ENCODE data around the gene CCDC127. TPM values are rescaled to one million over a fixed set of nuclear protein-coding genes. Genes with fewer than 3 reads are reported as not detected.

Gene CCDC127
- total and polyA plus RNA-seq, 4 donors = 7.8 to 21.0 (median 12.7) TPM

DNA sequence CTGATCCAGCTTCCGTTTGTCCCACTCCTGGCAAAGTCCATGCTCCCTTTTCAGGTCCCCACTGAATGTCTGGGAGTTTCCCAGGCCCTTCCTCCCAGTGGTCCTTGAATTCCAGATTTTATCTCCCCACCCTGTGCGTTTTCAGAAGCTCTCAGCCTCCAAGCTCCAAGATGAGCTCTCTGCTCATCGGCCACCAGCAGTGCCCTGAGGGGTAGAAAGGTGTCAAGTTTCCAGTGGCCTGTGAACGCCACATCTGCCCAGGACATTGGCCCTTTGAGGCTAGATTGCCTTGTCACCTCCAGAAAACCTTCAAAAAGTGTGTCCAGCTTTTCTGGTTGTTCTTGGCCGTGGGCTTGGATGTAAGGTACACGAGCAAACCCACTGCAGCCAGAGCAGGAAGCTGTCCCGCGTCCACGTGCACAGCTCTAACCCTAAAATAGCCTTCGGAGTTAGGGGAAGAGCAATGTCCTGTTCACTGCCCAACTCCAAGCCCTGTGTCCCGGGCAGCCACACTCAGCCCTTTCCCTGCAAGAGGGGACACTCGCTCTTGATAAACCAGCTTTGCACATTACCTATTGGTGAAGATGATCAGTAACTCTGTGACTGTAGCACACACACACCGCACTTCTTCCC lies 37.6 kb downstream of the CCDC127 start:
- WGBS (ENCODE audit: insufficient coverage) = 87% methylated on average over 10 of the region's 13 CpGs
- no peaks in the 10 kb centered on the region for H3K27me3 ChIP-seq (ENCODE audit: control insufficient read depth, insufficient read depth, low read length)

DNA sequence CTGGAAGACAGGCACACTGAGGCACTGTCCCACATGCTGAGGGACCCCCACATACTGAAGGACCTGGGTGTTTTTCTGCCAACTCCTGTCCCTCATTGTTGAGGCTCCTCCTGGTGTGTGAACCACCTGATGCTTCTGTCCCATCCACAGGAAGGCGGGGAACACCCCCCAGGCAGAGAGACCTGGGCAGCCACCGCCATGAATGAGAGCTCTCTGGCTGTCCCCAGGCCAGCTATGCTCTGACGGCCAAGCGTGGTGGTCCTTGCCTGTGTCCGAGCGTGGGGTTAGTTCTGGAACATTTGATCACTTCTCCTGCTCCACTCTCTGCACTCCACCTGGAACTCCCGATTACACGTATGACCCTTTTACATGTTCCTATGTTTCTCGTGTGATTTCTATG lies 38.6 kb downstream of the CCDC127 start:
- no peaks in the 10 kb centered on the region for H3K9me3 ChIP-seq (ENCODE audit: control insufficient read depth, insufficient read depth, low read length)
- DNase-seq (ENCODE audit: low read depth in 4 of 6, low spot score in 6 of 6) = no peak
- H3K36me3 ChIP-seq (ENCODE audit: control insufficient read depth, insufficient read depth, low read length) = peaks cover 40% of the 10 kb centered on the region
- H3K4me3 ChIP-seq (ENCODE audit: low read depth, low read length) = no peak overlapping the region
- no peak overlapping the region for H3K27ac ChIP-seq (ENCODE audit: low read depth, low read length)
- no peaks in the 10 kb centered on the region for H3K27me3 ChIP-seq (ENCODE audit: control insufficient read depth, insufficient read depth, low read length)
- H3K4me1 ChIP-seq (ENCODE audit: control insufficient read depth, insufficient read depth, low read length) = no peaks in the 10 kb centered on the region
- WGBS (ENCODE audit: insufficient coverage) = 89% methylated on average over 9 of the region's 9 CpGs

More for the DNA sequence above, 37.6 kb downstream of the CCDC127 start:
- Histone ChIP-seq H3K36me3 (ENCODE audit: control insufficient read depth, insufficient read depth, low read length) (peaks cover 34% of the 10 kb centered on the region), H3K9me3 (ENCODE audit: control insufficient read depth, insufficient read depth, low read length) (no peaks in the 10 kb centered on the region), H3K4me1 (ENCODE audit: control insufficient read depth, insufficient read depth, low read length) (no peaks in the 10 kb centered on the region), H3K4me3 (ENCODE audit: low read depth, low read length) (no peak overlapping the region), H3K27ac (ENCODE audit: low read depth, low read length) (no peak overlapping the region)
- no peak for DNase-seq (ENCODE audit: low read depth in 4 of 6, low spot score in 6 of 6)

DNA sequence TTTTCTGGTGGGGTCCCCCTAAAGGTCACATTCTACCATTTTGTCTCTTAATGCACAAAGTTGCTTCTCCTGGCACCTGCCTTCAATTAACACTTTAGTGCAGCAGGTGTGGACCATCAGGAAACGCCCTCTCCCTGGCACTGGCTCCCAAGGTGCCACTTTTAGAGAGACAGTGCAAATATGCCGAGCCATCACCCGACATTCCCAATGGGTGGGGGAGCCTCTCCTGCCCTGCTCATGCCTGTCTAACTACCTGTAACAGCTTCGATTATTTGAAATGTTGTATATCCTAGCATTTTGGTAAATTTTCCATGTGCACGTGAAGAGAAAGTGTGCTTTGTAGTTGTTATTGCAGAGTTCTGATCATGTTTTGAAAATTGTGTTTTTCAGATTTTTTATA lies 39.8 kb downstream of the CCDC127 start:
- Histone ChIP-seq H3K4me3 (ENCODE audit: low read depth, low read length) (no peak overlapping the region), H3K36me3 (ENCODE audit: control insufficient read depth, insufficient read depth, low read length) (peaks cover 47% of the 10 kb centered on the region), H3K9me3 (ENCODE audit: control insufficient read depth, insufficient read depth, low read length) (no peaks in the 10 kb centered on the region), H3K27ac (ENCODE audit: low read depth, low read length) (no peak overlapping the region), H3K27me3 (ENCODE audit: control insufficient read depth, insufficient read depth, low read length) (no peaks in the 10 kb centered on the region), H3K4me1 (ENCODE audit: control insufficient read depth, insufficient read depth, low read length) (no peaks in the 10 kb centered on the region)
- no peak for DNase-seq (ENCODE audit: low read depth in 4 of 6, low spot score in 6 of 6)
- 89% methylated on average over 3 of the region's 5 CpGs for WGBS (ENCODE audit: insufficient coverage)

GRCh38 chr5:176296-176823 lies 41.6 kb downstream of the CCDC127 start:
- no peak for DNase-seq (ENCODE audit: low read depth in 4 of 6, low spot score in 6 of 6)
- Histone ChIP-seq H3K4me1 (ENCODE audit: control insufficient read depth, insufficient read depth, low read length) (peaks cover 2% of the 10 kb centered on the region), H3K27me3 (ENCODE audit: control insufficient read depth, insufficient read depth, low read length) (no peaks in the 10 kb centered on the region), H3K4me3 (ENCODE audit: low read depth, low read length) (no peak overlapping the region), H3K9me3 (ENCODE audit: control insufficient read depth, insufficient read depth, low read length) (no peaks in the 10 kb centered on the region), H3K27ac (ENCODE audit: low read depth, low read length) (no peak overlapping the region), H3K36me3 (ENCODE audit: control insufficient read depth, insufficient read depth, low read length) (peaks cover 49% of the 10 kb centered on the region)
- WGBS (ENCODE audit: insufficient coverage) = 92% methylated on average over 11 of the region's 11 CpGs

GRCh38 chr5:174876-175465 lies 43.0 kb downstream of the CCDC127 start:
- H3K27me3 ChIP-seq (ENCODE audit: control insufficient read depth, insufficient read depth, low read length) = no peaks in the 10 kb centered on the region
- no peak overlapping the region for H3K4me3 ChIP-seq (ENCODE audit: low read depth, low read length)
- H3K9me3 ChIP-seq (ENCODE audit: control insufficient read depth, insufficient read depth, low read length) = no peaks in the 10 kb centered on the region
- peaks cover 52% of the 10 kb centered on the region for H3K36me3 ChIP-seq (ENCODE audit: control insufficient read depth, insufficient read depth, low read length)
- peaks cover 12% of the 10 kb centered on the region for H3K4me1 ChIP-seq (ENCODE audit: control insufficient read depth, insufficient read depth, low read length)
- no peak for DNase-seq (ENCODE audit: low read depth in 4 of 6, low spot score in 6 of 6)
- H3K27ac ChIP-seq (ENCODE audit: low read depth, low read length) = no peak overlapping the region
- WGBS (ENCODE audit: insufficient coverage) = 90% methylated on average over 16 of the region's 16 CpGs

DNA sequence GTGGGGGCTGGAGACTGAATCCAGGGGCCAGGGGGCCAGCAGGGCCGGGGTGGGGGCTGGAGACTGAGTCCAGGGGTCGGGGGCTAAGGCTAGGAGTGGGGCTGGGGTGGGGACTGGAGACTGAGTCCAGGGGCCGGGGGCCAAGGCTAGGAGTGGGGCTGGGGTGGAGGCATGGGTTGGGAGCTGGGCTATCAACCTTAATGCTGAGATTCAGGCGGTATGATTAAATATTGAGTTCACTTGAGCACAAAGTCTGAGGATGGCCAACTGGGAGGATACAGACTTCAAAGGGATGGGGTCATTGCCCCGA lies 43.7 kb downstream of the CCDC127 start:
- no peak for DNase-seq (ENCODE audit: low read depth in 4 of 6, low spot score in 6 of 6)
- no peak overlapping the region for H3K4me3 ChIP-seq (ENCODE audit: low read depth, low read length)
- H3K27ac ChIP-seq (ENCODE audit: low read depth, low read length) = no peak overlapping the region
- no peaks in the 10 kb centered on the region for H3K27me3 ChIP-seq (ENCODE audit: control insufficient read depth, insufficient read depth, low read length)
- 97% methylated on average over 3 of the region's 5 CpGs for WGBS (ENCODE audit: insufficient coverage)
- no peaks in the 10 kb centered on the region for H3K9me3 ChIP-seq (ENCODE audit: control insufficient read depth, insufficient read depth, low read length)
- H3K36me3 ChIP-seq (ENCODE audit: control insufficient read depth, insufficient read depth, low read length) = peaks cover 54% of the 10 kb centered on the region
- peaks cover 19% of the 10 kb centered on the region for H3K4me1 ChIP-seq (ENCODE audit: control insufficient read depth, insufficient read depth, low read length)

DNA sequence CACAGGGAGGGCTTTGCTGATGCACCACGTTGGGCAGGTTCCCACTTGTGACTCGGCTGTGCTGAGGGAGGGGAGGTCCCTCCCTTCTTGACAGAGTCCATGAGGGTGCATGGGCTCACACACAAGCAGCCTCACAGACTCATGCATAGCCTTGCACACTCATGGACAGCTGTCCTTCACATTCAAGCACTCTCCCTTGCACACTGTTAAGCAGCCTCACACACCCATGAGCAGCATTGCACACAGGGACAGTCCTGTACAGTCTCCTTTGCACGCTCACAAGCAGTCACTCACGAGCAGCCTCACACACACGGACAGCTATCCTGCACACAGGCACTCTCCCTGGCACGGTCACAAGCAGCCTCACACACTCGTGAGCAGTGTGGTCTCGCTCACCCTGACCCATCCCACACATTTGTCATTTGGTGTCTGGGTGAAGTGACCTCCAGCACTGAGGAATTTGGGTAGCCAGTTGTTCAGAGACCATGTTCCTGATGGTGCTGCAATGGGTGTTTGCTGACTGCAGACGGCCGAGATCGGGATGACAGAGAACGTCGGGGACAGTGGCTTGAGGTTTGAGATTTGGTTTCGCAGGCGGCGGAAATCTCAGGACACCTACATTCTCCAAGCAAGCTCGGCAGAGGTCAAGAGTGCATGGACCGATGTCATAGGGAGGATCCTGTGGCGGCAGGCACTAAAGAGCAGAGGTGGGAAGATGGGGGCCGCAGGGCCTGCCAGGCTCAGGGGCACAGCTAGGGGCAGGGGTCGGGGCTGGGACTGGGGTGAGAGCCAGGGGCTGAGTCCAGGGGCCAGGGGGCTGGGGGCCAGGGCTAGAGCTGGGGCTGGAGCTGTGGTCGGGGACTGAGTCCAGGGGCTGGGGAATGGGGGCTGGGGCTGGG lies 44.3 kb downstream of the CCDC127 start:
- 85% methylated on average over 18 of the region's 22 CpGs for WGBS (ENCODE audit: insufficient coverage)
- peaks cover 53% of the 10 kb centered on the region for H3K36me3 ChIP-seq (ENCODE audit: control insufficient read depth, insufficient read depth, low read length)
- no peaks in the 10 kb centered on the region for H3K27me3 ChIP-seq (ENCODE audit: control insufficient read depth, insufficient read depth, low read length)
- H3K9me3 ChIP-seq (ENCODE audit: control insufficient read depth, insufficient read depth, low read length) = no peaks in the 10 kb centered on the region
- H3K4me1 ChIP-seq (ENCODE audit: control insufficient read depth, insufficient read depth, low read length) = peaks cover 24% of the 10 kb centered on the region
- H3K27ac ChIP-seq (ENCODE audit: low read depth, low read length) = no peak overlapping the region
- H3K4me3 ChIP-seq (ENCODE audit: low read depth, low read length) = no peak overlapping the region
- DNase-seq (ENCODE audit: low read depth in 4 of 6, low spot score in 6 of 6) = no peak

GRCh38 chr5:172841-173251 lies 45.1 kb downstream of the CCDC127 start:
- no peaks in the 10 kb centered on the region for H3K27me3 ChIP-seq (ENCODE audit: control insufficient read depth, insufficient read depth, low read length)
- H3K27ac ChIP-seq (ENCODE audit: low read depth, low read length) = no peak overlapping the region
- peaks cover 28% of the 10 kb centered on the region for H3K4me1 ChIP-seq (ENCODE audit: control insufficient read depth, insufficient read depth, low read length)
- H3K9me3 ChIP-seq (ENCODE audit: control insufficient read depth, insufficient read depth, low read length) = no peaks in the 10 kb centered on the region
- no peak for DNase-seq (ENCODE audit: low read depth in 4 of 6, low spot score in 6 of 6)
- H3K36me3 ChIP-seq (ENCODE audit: control insufficient read depth, insufficient read depth, low read length) = peaks cover 53% of the 10 kb centered on the region
- 85% methylated on average over 15 of the region's 17 CpGs for WGBS (ENCODE audit: insufficient coverage)
- H3K4me3 ChIP-seq (ENCODE audit: low read depth, low read length) = no peak overlapping the region

GRCh38 chr5:172421-172820 lies 45.5 kb downstream of the CCDC127 start:
- 64% methylated on average over 12 of the region's 13 CpGs for WGBS (ENCODE audit: insufficient coverage)
- Histone ChIP-seq H3K36me3 (ENCODE audit: control insufficient read depth, insufficient read depth, low read length) (peaks cover 53% of the 10 kb centered on the region), H3K27ac (ENCODE audit: low read depth, low read length) (no peak overlapping the region), H3K4me3 (ENCODE audit: low read depth, low read length) (no peak overlapping the region), H3K9me3 (ENCODE audit: control insufficient read depth, insufficient read depth, low read length) (no peaks in the 10 kb centered on the region), H3K4me1 (ENCODE audit: control insufficient read depth, insufficient read depth, low read length) (peaks cover 32% of the 10 kb centered on the region), H3K27me3 (ENCODE audit: control insufficient read depth, insufficient read depth, low read length) (no peaks in the 10 kb centered on the region)
- DNase-seq (ENCODE audit: low read depth in 4 of 6, low spot score in 6 of 6) = no peak
